Right cardiac atrium (tissue), 5 donors: ENCODE measurements around the gene CCDC158. TPM values are rescaled to one million over a fixed set of nuclear protein-coding genes. Genes with fewer than 3 reads are reported as not detected.
"Not testable (repeated sequence)": the region's sequence is repeated elsewhere in the genome, so short reads cannot be mapped to it uniquely, and the experiment has no call there.

Experiments
- ATAC-seq, 2 donors: fragments of 200-7000 bp; cut with Tn5 transposase; one replicate each; pipeline versions ENCODE4 v1.8.0 to v1.9.1; 2020; ENCODE audit warnings: moderate library complexity in 2 of 2, mild to moderate bottlenecking in 1 of 2
- DNase-seq, 3 donors: peaks; one replicate each; pipeline ENCODE4 v3.0.0-alpha.2; 2020
- H3K27ac ChIP-seq: one replicate; pipeline ENCODE4 v1.5.1; 2013; ENCODE audit warnings: mild to moderate bottlenecking, low read length, control low read depth, moderate library complexity
- H3K27me3 ChIP-seq: one replicate; pipeline ENCODE4 v1.6.1; 2013; ENCODE audit not compliant: control insufficient read depth, insufficient read depth
- H3K4me1 ChIP-seq: one replicate; pipeline ENCODE4 v1.6.1; 2013; ENCODE audit warnings: low read length; ENCODE audit not compliant: control insufficient read depth, insufficient read depth
- H3K4me3 ChIP-seq: one replicate; pipeline ENCODE4 v1.5.1; 2013; ENCODE audit warnings: low read length, control low read depth
- H3K9me3 ChIP-seq: one replicate; pipeline ENCODE4 v1.6.1; 2013; ENCODE audit warnings: low read length; ENCODE audit not compliant: control insufficient read depth
- WGBS: extraction: QIAGEN DNeasy Blood & Tissue Kit; methylation state at CpG from one replicate; pipeline ENCODE4 v1.1.7; 2013; 5-methylcytosine and 5-hydroxymethylcytosine counted together
- intact Hi-C, 4 donors: fragments of 100-400 bp; cut with DNase I; formaldehyde crosslinking; loops; one replicate each; pipeline versions ENCODE4 v1.11.0 to v1.14.0; 2022 to 2023
- long read RNA-seq, 4 donors: library from polyadenylated mRNA; unstranded; transcript quantifications; one replicate each; pipeline ENCODE4 v2.0.0, GENCODE V29; 2020 to 2021
- polyA plus RNA-seq: library from polyadenylated mRNA; stranded (reverse); fragments of 200-250 nt; gene quantifications from one replicate; pipeline ENCODE4 v1.2.3, GENCODE V29; 2013
- total RNA-seq, 4 donors: library from RNA; stranded (reverse); fragmentation: NEBNext Ultra II Directional; extraction: Animal tissue kit (Norgen Biotek cat#: 25700); gene quantifications; one replicate each; pipeline ENCODE4 v1.2.1, GENCODE V29; 2021
- donor health status: healthy with polysubstance abuse.
- donor health status: DM: no; HTN: yes; CAD: no.
- donor health status: DM: no; HTN: no; CAD: no.
- donor health status: DM: no; HTN: yes; CAD: no; lungs with severe emphysema.
- donor health status: DM: yes; HTN: yes; CAD: no.

CCDC158 gene
- total RNA-seq (1 to 10 TPM in 3 of 4 donors, under 1 TPM in 1; 0.92 to 2.0 (median 1.6) TPM), polyA plus RNA-seq (0.07 TPM)
- long read RNA-seq, donor 1, partial matches to known transcripts = 0 of 3 reads
- long read RNA-seq, donor 1, other reads (novel, unspliced or antisense) = 3 of 3 reads
- long read RNA-seq, donor 2, partial matches to known transcripts = 0 of 1 reads
- long read RNA-seq, donor 2, other reads (novel, unspliced or antisense) = 1 of 1 reads
- long read RNA-seq, donor 3, partial matches to known transcripts = 0 of 3 reads
- long read RNA-seq, donor 3, other reads (novel, unspliced or antisense) = 3 of 3 reads
- long read RNA-seq, donor 4 = 0 reads

DNA sequence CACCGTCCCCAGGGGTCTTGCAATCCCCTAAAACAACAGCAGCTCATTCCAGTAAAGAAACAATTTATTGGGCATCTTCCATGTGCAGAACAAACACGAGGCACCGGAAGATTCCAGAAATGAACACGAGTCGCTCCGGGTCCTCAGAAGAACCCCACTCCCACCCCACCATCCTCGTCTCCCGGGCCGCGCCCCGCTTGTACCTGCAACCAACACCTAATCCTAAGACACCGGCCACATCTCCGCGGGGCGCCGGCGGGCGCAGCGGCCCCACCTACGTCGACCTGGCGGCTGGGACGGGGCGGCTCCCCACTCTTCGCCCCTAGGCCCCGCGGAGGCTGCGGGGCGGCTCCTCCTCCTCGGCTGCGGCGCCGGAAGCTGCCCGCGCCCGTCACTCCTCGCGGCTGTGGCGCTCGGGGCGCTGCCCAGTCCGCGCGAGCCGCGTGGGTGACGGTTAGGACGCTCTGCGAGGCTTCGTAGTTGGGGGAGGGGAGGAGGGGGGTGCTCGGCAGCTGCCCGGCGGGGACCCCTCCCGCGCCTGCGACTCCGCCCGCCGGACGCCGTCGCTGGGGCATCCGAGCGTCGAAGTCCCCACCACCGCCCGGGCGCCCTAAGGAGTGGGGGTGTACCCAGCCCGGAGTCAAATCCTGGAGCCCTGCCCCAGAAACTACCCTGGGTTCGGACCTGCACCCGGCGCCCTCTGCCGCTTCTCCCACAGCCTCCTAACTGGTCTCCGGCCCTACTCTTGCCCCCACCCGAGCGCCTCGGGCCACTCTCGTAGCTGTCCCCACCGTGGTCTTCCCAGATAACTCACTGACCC lies at the start of gene CCDC158:
CCDC158 (minus strand) TSS at position 380 of the 820 bp plus-strand sequence. CDS start 17,934 bp downstream, outside the sequence.
- ATAC-seq (peak; percentile 90 to 93), DNase-seq (peak; percentile 36 to 70 (median 69))
- Histone ChIP-seq H3K27me3 (no peaks in the 10 kb centered on the region), H3K9me3 (no peaks in the 10 kb centered on the region), H3K27ac (no peak within 1 kb of the TSS), H3K4me1 (no peaks in the 10 kb centered on the region), H3K4me3 (peak within 1 kb of the TSS; percentile 41)
- WGBS = 10% methylated on average over 79 of the region's 79 CpGs
- intact Hi-C loops = no loop called here

DNA sequence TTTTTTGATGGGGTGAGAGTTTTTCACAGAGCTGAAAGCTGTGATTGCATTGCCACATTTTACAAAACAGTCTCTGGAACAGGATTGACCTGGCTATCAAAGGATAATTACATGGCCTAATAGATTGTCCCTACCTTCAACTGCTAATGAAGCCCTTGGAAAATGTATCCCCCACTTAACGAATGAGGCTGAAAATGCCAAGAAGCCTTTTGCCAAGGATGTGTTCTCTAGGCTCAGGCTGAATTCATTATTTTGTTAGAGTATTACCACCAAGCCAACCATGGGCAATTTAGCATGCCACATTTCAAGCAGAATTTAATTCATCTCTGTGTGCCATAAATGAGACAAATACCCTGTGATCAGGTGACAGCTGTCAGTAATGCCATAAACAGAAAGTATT lies 49.6 kb upstream of the CCDC158 start:
- Histone ChIP-seq H3K4me3 (no peak overlapping the region), H3K4me1 (no peaks in the 10 kb centered on the region), H3K27ac (no peak overlapping the region), H3K9me3 (no peaks in the 10 kb centered on the region), H3K27me3 (no peaks in the 10 kb centered on the region)
- DNase-seq (no peak), ATAC-seq (no peak)
- intact Hi-C loops = no loop called here
- WGBS = 78% methylated on average over 1 of the region's 1 CpG

DNA sequence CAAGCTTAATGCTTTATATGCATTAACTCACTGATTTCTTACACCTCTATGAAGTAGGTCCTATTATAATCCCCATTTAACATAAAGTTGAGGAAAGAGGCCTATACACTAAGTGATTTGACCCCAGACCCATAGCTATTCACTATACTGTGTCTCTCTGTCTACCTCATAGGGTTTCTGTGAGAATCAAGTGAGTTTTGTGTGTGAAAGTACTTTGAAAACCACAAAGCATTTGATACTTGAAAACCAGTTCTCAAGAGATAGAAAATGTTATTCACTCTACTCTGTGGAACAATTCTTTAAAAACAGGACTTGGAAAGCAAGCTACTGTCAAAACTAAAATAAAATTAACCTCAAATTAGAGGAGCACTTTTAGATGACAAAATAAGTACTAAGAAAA lies 49.1 kb upstream of the CCDC158 start:
- H3K27me3 ChIP-seq = no peaks in the 10 kb centered on the region

DNA sequence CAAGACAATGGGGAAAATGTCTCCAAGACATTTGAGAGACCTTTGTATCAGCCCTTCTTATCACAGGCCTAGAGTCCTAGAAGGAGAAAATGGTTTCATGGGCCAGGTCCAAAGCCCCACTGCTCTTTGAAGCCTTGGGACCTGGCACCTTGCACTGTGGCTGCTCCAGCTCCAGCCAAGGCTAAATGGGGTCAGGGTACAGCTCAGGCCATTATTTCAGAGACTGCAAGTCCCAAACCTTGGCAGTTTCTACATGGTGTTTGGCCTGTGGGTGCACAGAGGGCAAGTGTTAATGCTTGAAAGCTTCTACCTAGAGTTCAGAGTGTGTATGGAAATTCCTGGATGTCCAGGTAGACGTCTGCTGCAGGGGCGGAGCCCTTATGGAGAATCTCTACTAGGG lies 42.6 kb upstream of the CCDC158 start:
- no peak overlapping the region for H3K27ac ChIP-seq
- H3K27me3 ChIP-seq = no peaks in the 10 kb centered on the region
- intact Hi-C loops = no loop called here
- WGBS = 92% methylated on average over 2 of the region's 2 CpGs
- no peak for DNase-seq
- H3K9me3 ChIP-seq = no peaks in the 10 kb centered on the region
- H3K4me3 ChIP-seq = no peak overlapping the region
- no peak for ATAC-seq
- H3K4me1 ChIP-seq = no peaks in the 10 kb centered on the region

More for the DNA sequence above, 49.1 kb upstream of the CCDC158 start:
- Histone ChIP-seq H3K4me3 (no peak overlapping the region), H3K9me3 (no peaks in the 10 kb centered on the region), H3K27ac (no peak overlapping the region), H3K4me1 (no peaks in the 10 kb centered on the region)
- ATAC-seq (no peak), DNase-seq (no peak)
- intact Hi-C loops = no loop called here

DNA sequence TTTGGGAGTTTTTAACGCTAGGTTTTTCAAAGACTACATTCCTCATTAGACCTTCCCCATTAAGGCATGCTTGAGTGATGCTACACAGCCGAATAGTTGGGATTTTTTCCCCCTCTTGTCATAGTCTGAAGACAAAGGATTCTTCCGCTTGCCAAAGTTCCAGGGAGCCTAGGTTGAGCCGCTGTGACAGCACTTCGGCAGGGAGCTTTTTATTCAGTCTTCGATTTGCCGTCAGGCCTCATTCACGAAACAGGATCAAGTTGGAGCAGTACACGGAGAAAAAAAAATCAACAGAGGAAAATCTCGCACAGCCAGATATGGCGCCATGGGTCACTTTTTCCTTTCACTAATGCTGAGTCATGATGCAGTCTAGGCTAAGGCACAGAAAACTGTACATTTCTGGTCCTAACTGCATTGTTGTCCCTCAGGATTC lies 38.4 kb upstream of the CCDC158 start:
- no peaks in the 10 kb centered on the region for H3K9me3 ChIP-seq
- DNase-seq = no peak
- H3K4me1 ChIP-seq = no peaks in the 10 kb centered on the region
- ATAC-seq = peak; percentile 75 to 82
- no peak overlapping the region for H3K4me3 ChIP-seq
- no peaks in the 10 kb centered on the region for H3K27me3 ChIP-seq
- intact Hi-C loops = no loop called here
- peak overlapping the region; percentile 87 for H3K27ac ChIP-seq
- WGBS = 34% methylated on average over 11 of the region's 11 CpGs

DNA sequence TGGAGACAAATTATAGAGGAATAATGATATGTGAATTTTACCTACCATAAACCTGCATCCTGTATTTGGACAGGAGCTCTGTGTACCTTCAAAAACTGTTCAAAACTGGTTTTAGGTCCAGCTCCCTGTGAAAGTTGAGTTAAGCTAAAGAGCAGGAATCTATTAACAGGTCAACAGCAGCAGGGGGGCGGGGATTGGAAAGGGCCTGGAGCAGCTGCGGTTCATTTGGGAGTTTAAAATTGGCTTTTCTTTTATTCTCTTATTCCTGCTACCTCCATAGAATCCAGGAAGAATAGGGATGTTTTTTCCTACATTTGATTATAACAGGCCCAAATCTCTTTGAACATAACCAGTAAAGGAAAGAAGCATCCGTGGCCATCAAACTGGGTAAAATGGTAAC lies 37.9 kb upstream of the CCDC158 start:
- DNase-seq (peak in 2 of 3 donors; percentile 46 to 66), ATAC-seq (no peak)
- Histone ChIP-seq H3K9me3 (no peaks in the 10 kb centered on the region), H3K27me3 (no peaks in the 10 kb centered on the region), H3K27ac (no peak overlapping the region), H3K4me3 (no peak overlapping the region), H3K4me1 (no peaks in the 10 kb centered on the region)
- WGBS = 55% methylated on average over 3 of the region's 3 CpGs
- intact Hi-C loops = no loop called here

DNA sequence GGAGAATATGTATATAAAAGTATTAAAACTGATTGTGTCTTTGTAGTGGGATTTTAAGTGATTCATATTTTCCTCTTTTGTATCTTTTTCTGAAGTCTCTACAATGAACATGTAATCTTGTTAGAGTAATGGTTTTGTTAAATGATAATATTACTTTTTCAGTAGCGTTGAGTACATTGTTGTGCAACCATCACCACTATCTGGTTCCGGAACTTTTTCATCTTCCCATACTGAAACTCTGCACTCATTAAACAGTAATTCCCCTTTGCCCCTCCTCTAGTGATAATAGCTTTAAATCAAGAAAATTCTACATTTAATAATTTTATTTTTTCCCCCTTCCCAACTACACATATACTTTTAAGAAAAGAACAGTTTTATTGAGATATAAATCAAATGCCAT lies 37.4 kb upstream of the CCDC158 start:
- H3K27ac ChIP-seq = no peak overlapping the region

DNA sequence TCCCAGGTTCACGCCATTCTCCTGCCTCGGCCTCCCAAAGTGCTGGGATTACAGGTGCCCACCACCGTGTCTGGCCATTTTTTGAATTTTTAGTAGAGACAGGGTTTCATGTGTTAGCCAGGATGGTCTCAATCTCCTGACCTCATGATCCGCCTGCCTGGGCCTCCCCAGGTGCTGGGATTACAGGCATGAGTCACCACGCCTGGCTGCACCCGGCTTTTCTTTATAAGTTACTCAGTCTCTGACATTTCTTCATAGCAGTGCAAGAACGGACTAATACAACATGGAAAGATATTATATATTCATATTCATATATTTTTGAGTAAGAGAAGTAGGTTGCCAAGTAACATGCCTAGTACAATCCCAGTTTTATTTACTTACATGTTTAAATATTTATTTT lies 36.9 kb upstream of the CCDC158 start:
- no peak overlapping the region for H3K27ac ChIP-seq
- no peaks in the 10 kb centered on the region for H3K27me3 ChIP-seq
- WGBS = 81% methylated on average over 7 of the region's 7 CpGs
- intact Hi-C loops = no loop called here
- H3K4me1 ChIP-seq = no peaks in the 10 kb centered on the region
- no peaks in the 10 kb centered on the region for H3K9me3 ChIP-seq
- ATAC-seq = no peak
- no peak for DNase-seq
- H3K4me3 ChIP-seq = no peak overlapping the region

More for the DNA sequence above, 37.4 kb upstream of the CCDC158 start:
- intact Hi-C loops = no loop called here
- no peak for ATAC-seq
- Histone ChIP-seq H3K9me3 (no peaks in the 10 kb centered on the region), H3K4me3 (no peak overlapping the region), H3K4me1 (no peaks in the 10 kb centered on the region), H3K27me3 (no peaks in the 10 kb centered on the region)
- no peak for DNase-seq
- 78% methylated on average over 2 of the region's 2 CpGs for WGBS

DNA sequence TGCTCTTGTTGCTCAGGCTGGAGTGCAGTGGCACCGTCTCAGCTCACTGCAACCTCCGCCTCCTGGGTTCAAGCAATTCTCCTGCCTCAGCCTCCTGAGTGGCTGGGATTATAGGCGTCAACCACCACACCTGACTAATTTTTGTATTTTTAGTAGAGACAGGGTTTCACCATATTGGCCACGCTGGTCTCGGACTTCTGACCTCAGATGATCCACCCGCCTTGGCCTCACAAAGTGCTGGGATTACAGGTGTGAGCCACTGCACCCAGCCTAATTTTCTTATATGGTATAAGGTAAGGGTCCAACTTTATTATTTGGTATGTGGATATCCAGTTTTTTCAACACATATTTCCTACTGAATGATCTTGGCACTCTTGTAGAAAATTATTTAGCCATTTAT lies 33.1 kb upstream of the CCDC158 start:
- H3K27ac ChIP-seq, intact Hi-C loops, H3K4me3 ChIP-seq, H3K4me1 ChIP-seq, H3K9me3 ChIP-seq, ATAC-seq, DNase-seq, H3K27me3 ChIP-seq: not testable (repeated sequence)
- WGBS = 93% methylated on average over 6 of the region's 6 CpGs

DNA sequence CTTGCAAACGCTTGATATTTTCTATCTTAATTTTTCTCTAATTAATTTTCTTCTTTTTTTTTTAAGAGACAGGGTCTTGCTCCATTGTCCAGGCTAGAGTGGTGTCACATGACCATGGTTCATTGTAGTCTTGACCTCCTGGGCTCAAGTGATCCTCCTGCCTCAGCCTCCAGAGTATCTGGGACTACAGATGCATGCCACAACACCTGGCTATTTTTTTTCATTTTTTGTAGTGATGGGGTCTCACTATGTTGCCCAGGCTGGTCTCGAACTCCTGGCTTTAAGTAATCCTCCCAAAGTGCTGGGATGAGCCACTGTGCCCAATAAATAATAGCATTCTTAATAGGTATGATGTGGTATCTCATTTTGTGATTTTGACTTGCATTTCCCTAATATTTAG lies 32.3 kb upstream of the CCDC158 start:
- 90% methylated on average over 2 of the region's 2 CpGs for WGBS
- Histone ChIP-seq H3K27me3 (no peaks in the 10 kb centered on the region), H3K9me3 (no peaks in the 10 kb centered on the region), H3K4me3 (no peak overlapping the region), H3K27ac (no peak overlapping the region), H3K4me1 (no peaks in the 10 kb centered on the region)
- intact Hi-C loops = no loop called here
- DNase-seq (no peak), ATAC-seq (no peak)

DNA sequence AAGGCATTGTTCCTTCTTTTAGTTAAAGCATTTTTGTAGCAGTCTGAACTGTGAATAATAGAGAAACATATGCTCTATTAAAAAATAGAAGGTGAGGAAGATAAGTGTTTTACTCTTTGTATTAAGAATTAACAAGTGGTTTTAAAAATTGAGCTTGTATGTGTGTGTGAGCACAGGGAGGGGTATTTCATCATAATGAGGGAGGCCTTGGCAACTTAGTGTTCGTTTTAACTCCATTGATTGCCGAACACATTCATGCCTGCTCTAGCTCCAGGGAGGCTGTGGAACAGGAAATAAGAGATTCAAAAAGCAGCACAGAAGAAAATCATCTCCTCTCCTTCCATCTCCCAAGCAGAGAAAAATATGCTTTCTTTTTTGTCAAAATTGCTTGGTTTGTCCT lies 28.9 kb upstream of the CCDC158 start:
- Histone ChIP-seq H3K4me3 (no peak overlapping the region), H3K27ac (no peak overlapping the region), H3K27me3 (no peaks in the 10 kb centered on the region), H3K4me1 (no peaks in the 10 kb centered on the region), H3K9me3 (no peaks in the 10 kb centered on the region)
- intact Hi-C loops = no loop called here
- no peak for DNase-seq
- 25% methylated on average over 2 of the region's 2 CpGs for WGBS
- peak; percentile 71 to 84 for ATAC-seq
